Chondrocyte (in vitro differentiated cells): ENCODE data around the gene MICB. TPM values are rescaled to one million over a fixed set of nuclear protein-coding genes. Genes with fewer than 3 reads are reported as not detected.
"Not testable (repeated sequence)": the region's sequence is repeated elsewhere in the genome, so short reads cannot be mapped to it uniquely, and the experiment has no call there.

ENCODE experiments used
- DNase-seq: peaks from one replicate; pipeline ENCODE4 v3.0.0; 2021; ENCODE audit warnings: mixed read lengths, low spot score
- H3K27ac Mint-ChIP-seq: one replicate; pipeline ENCODE4 v1.8.0; 2021; ENCODE audit warnings: mild to moderate bottlenecking, moderate library complexity, mixed read lengths; ENCODE audit not compliant: unreplicated experiment
- H3K27me3 Mint-ChIP-seq: 2 replicates; pipeline ENCODE4 v1.8.0; 2021; ENCODE audit warnings: low read depth, mixed read lengths
- H3K36me3 Mint-ChIP-seq: 2 replicates; pipeline ENCODE4 v1.8.0; 2021; ENCODE audit warnings: low read depth, mixed read lengths
- H3K4me1 Mint-ChIP-seq: 2 replicates; pipeline ENCODE4 v1.8.0; 2021; ENCODE audit warnings: low read depth, mild to moderate bottlenecking, mixed read lengths
- H3K4me3 Mint-ChIP-seq: one replicate; pipeline ENCODE4 v1.8.0; 2021; ENCODE audit warnings: mild to moderate bottlenecking, moderate library complexity, mixed read lengths; ENCODE audit not compliant: unreplicated experiment
- H3K9me3 Mint-ChIP-seq: 2 replicates; pipeline ENCODE4 v1.8.0; 2021; ENCODE audit warnings: low read depth, mixed read lengths
- CTCF ChIP-seq: fragments of 200-600 bp; sonication (generic); IDR thresholded peaks from 2 replicates; pipeline ENCODE4 v1.5.0; 2021; ENCODE audit warnings: antibody characterized with exemption, mild to moderate bottlenecking, moderate library complexity
- total RNA-seq: library from RNA; stranded (reverse); gene quantifications from 3 replicates; pipeline ENCODE4 v1.2.1, GENCODE V29; 2021

Gene MICB
- total RNA-seq, 1 donor from 2014 or later = 7.8 TPM

DNA sequence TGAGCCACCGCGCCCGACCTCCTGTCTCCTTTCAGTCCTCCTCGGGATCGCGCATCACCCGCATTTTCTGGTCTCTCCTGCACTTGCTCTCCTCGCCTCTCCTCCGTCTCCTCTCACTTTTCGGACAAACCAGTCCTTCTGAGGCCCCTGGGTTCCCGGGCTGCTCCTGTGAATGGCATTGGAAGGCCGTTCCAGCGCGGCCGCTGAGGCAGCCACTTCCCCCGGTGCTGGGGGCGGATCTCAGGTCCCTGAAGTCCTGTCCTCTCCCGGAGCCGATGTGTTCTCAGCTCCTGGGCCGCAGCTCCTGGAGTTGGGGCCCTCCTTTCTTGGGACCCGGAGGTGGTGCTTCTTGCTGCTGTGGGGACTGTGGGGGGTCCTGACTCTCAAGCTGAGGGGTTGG lies 803 bp downstream of the MICB start:
- Mint-ChIP-seq H3K27me3 (no peaks in the 10 kb centered on the region), H3K27ac (peak overlapping the region; percentile 71), H3K4me3 (peak overlapping the region; percentile 87), H3K4me1 (peaks cover 44% of the 10 kb centered on the region), H3K36me3 (peaks cover 1% of the 10 kb centered on the region), H3K9me3 (peaks cover 6% of the 10 kb centered on the region)
- DNase-seq = no peak
- no peak for TF ChIP-seq CTCF

DNA sequence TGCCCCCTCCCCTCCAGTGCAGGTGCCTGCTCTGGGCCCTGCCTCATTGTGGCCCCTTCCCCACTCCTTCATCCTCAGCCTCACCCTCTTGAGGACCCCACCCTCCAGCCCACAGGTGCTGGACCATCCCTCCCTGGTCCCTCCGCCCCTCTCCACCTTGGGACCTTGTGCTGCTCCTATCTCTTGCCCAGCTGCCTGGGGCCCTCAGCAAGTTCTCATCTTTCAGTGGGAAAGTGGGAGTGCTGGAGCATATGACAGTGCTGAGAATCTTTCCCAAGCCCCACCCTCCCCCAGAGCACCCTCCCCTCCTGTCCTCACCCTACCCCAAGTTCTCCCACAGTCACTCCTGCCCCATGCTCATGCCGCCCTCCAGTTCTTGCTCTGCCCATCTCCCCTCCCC lies 1.7 kb downstream of the MICB start:
- H3K4me1 Mint-ChIP-seq = peaks cover 39% of the 10 kb centered on the region
- not testable (repeated sequence) for H3K36me3 Mint-ChIP-seq, DNase-seq, H3K4me3 Mint-ChIP-seq, H3K9me3 Mint-ChIP-seq, H3K27ac Mint-ChIP-seq, H3K27me3 Mint-ChIP-seq

DNA sequence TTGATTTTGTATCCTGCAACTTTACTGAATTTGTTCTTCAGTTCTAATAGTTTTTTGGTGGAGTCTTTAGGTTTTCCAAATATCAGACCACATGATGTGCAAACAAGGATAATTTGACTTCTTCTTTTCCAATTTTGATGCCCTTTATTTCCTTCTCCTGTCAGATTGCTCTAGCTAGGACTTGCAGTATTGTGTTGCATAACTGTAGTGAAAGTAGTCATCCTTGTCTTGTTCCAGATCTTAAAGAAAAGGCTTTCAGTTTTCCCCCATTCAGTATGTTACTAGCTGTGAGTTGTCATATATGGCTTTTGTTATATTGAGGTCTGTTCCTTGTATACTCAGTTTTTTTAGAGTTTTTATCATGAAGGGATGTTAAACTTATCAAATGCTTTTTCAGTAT lies 4.6 kb downstream of the MICB start:
- no peak for TF ChIP-seq CTCF
- H3K36me3 Mint-ChIP-seq = peaks cover 4% of the 10 kb centered on the region
- H3K27me3 Mint-ChIP-seq = no peaks in the 10 kb centered on the region
- DNase-seq = no peak
- no peak overlapping the region for H3K27ac Mint-ChIP-seq
- H3K9me3 Mint-ChIP-seq = peaks cover 6% of the 10 kb centered on the region
- H3K4me3 Mint-ChIP-seq = no peak overlapping the region
- peaks cover 15% of the 10 kb centered on the region for H3K4me1 Mint-ChIP-seq

- not testable (repeated sequence) for H3K36me3 Mint-ChIP-seq, DNase-seq, H3K27me3 Mint-ChIP-seq, H3K9me3 Mint-ChIP-seq, H3K4me1 Mint-ChIP-seq, H3K4me3 Mint-ChIP-seq, H3K27ac Mint-ChIP-seq
Measured at GRCh38 chr6:31509036-31509435, 11.1 kb downstream of the MICB start.

DNA sequence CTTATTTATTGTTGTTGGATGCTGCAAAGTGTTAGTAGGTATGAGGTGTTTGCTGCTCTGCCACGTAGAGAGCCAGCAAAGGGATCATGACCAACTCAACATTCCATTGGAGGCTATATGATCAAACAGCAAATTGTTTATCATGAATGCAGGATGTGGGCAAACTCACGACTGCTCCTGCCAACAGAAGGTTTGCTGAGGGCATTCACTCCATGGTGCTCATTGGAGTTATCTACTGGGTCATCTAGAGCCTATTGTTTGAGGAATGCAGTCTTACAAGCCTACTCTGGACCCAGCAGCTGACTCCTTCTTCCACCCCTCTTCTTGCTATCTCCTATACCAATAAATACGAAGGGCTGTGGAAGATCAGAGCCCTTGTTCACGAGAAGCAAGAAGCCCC lies 12.1 kb downstream of the MICB start:
- Mint-ChIP-seq H3K4me3 (no peak overlapping the region), H3K4me1 (peaks cover 7% of the 10 kb centered on the region), H3K36me3 (peaks cover 5% of the 10 kb centered on the region), H3K27me3 (no peaks in the 10 kb centered on the region), H3K27ac (no peak overlapping the region), H3K9me3 (no peaks in the 10 kb centered on the region)
- no peak for DNase-seq
- no peak for TF ChIP-seq CTCF

GRCh38 chr6:31513456-31514165 lies 15.7 kb downstream of the MICB start:
- no peak for TF ChIP-seq CTCF
- Mint-ChIP-seq H3K27me3 (no peaks in the 10 kb centered on the region), H3K27ac (peak overlapping the region; percentile 1), H3K9me3 (no peaks in the 10 kb centered on the region), H3K4me3 (no peak overlapping the region), H3K4me1 (peaks cover 14% of the 10 kb centered on the region), H3K36me3 (peaks cover 2% of the 10 kb centered on the region)
- DNase-seq = no peak
